ENCODE results near the gene GLOD5. TPM values are rescaled to one million over a fixed set of nuclear protein-coding genes. Genes with fewer than 3 reads are reported as not detected.

The GLOD5 gene
- total and polyA plus RNA-seq, 2 experiments from 2014 or later = 2.4 TPM; not detected in 1

DNA sequence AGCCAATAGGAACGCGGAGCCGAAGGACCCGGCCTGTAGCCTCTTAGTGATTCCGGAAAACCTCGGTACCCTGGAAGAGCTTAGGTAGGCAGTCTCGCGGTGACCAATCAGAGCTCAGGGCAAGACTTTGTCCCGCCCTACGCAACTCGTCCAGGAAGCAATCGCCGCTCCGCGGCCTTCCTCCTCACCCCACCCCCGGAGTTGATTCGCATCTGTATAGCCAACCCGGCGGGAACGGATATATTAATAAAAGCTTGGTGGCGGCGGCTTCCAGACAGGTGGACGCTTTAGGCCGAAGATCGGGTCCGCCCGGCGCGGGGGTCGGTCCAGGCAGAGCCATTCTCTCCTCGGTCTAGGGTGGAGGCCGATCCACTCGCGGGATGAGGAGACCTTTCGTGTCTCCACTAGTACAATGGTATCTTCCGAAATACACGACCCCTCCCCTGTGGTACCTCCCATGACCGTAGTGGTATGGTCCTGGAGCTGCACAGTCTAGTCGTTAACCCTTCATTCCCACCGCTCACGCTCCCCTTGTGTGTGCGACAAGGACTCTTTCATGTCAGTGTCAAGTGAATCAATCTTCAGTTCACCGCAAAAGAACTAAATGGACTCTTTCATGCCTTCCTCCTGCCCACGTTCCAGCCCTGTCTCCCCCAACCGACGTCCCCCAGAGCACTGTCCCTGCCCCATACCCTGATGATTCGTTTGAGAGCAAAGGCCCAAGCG is 24.2 kb upstream of the GLOD5 start:
- Histone ChIP-seq H3K4me1 (ENCODE audit: insufficient read depth) (no peaks in the 10 kb centered on the region), H3K36me3 (replicated peaks; ENCODE audit: insufficient read depth, low read depth) (no peaks in the 10 kb centered on the region), H3K9me3 (ENCODE audit: low read depth) (no peaks in the 10 kb centered on the region), H3K4me2 (peak overlapping the region; percentile 74), H3K27me3 (no peaks in the 10 kb centered on the region), H2AFZ (peak overlapping the region; percentile 54), H4K20me1 (ENCODE audit: insufficient read depth, poor library complexity, severe bottlenecking) (no peaks in the 10 kb centered on the region), H3K9me2 (replicated peaks; ENCODE audit: insufficient read depth) (no peaks in the 10 kb centered on the region), H3K27ac (peak overlapping the region; percentile 97), H3K4me3 (peak overlapping the region; percentile 25), H3K79me2 (no peaks in the 10 kb centered on the region)
- peak; percentile 94 for DNase-seq (ENCODE audit: low spot score)
- TF ChIP-seq EZH2 (IDR thresholded peaks at IDR 0.05; ENCODE audit: borderline replicate concordance) (no peak), EZH2phosphoT487 (IDR thresholded peaks at IDR 0.05; ENCODE audit: low read depth, severe bottlenecking, unreplicated experiment) (no peak)
- TF ChIP-seq, protein P1, sequence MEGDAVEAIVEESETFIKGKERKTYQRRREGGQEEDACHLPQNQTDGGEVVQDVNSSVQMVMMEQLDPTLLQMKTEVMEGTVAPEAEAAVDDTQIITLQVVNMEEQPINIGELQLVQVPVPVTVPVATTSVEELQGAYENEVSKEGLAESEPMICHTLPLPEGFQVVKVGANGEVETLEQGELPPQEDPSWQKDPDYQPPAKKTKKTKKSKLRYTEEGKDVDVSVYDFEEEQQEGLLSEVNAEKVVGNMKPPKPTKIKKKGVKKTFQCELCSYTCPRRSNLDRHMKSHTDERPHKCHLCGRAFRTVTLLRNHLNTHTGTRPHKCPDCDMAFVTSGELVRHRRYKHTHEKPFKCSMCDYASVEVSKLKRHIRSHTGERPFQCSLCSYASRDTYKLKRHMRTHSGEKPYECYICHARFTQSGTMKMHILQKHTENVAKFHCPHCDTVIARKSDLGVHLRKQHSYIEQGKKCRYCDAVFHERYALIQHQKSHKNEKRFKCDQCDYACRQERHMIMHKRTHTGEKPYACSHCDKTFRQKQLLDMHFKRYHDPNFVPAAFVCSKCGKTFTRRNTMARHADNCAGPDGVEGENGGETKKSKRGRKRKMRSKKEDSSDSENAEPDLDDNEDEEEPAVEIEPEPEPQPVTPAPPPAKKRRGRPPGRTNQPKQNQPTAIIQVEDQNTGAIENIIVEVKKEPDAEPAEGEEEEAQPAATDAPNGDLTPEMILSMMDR (IDR thresholded peaks at IDR 0.05; ENCODE audit: poor library complexity) = no peak
- 40% methylated on average over 48 of the region's 48 CpGs for WGBS (ENCODE audit: low lambda C conversion rate, missing lambda C conversion rate)

DNA sequence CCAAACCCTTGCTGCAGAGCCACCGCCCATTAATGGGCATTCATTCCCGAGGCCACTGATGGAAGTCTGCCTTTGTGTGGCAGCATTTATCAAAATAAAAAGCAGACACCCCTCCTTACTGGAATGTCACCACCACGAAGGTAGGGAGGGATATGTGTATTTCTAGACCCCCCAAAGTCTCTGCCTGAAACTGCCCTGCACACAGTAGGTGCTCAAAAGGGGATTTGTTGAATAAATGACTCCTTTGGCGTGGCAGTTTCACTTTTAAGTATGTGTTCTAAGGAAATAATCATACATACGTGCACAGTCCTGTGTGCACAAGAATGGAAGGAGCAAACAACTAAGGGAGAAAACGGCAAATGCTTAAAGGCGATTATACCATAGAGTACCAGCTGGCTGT is 23.6 kb upstream of the GLOD5 start:
- no peaks in the 10 kb centered on the region for H3K36me3 ChIP-seq (replicated peaks; ENCODE audit: insufficient read depth, low read depth)
- H4K20me1 ChIP-seq (ENCODE audit: insufficient read depth, poor library complexity, severe bottlenecking) = no peaks in the 10 kb centered on the region
- H2AFZ ChIP-seq = peak overlapping the region; percentile 54
- H3K4me3 ChIP-seq = peak overlapping the region; percentile 25
- WGBS (ENCODE audit: low lambda C conversion rate, missing lambda C conversion rate) = 60% methylated on average over 7 of the region's 7 CpGs
- H3K9me2 ChIP-seq (replicated peaks; ENCODE audit: insufficient read depth) = no peaks in the 10 kb centered on the region
- DNase-seq (ENCODE audit: low spot score) = no peak
- H3K79me2 ChIP-seq = no peaks in the 10 kb centered on the region
- no peaks in the 10 kb centered on the region for H3K27me3 ChIP-seq
- peak overlapping the region; percentile 97 for H3K27ac ChIP-seq
- H3K9me3 ChIP-seq (ENCODE audit: low read depth) = no peaks in the 10 kb centered on the region
- TF ChIP-seq, protein P1 (IDR thresholded peaks at IDR 0.05; ENCODE audit: poor library complexity) = no peak
- TF ChIP-seq EZH2 (IDR thresholded peaks at IDR 0.05; ENCODE audit: borderline replicate concordance) = no peak
- H3K4me1 ChIP-seq (ENCODE audit: insufficient read depth) = no peaks in the 10 kb centered on the region
- peak overlapping the region; percentile 74 for H3K4me2 ChIP-seq

DNA sequence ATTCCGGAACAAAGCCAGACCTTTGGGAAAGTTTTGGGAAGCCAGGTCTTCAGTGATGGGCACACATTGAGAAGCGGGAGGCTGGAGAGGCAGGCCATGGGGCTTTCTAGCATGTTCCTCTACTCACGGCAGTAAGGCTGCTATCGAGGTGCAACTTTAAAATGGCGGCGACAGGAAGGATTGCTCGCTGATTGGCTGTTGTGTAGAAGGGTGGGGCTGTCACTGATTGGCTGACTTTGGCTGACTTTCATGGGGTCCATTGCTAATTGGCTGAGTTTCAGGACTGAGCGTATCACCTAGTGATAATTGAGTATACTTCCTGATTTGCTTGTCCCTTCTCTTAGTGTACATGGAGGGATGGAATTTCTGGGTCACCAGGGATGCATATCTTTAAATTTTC is 19.7 kb upstream of the GLOD5 start:
- no peak overlapping the region for H3K4me2 ChIP-seq
- no peak overlapping the region for H3K27ac ChIP-seq
- H3K9me3 ChIP-seq (ENCODE audit: low read depth) = no peaks in the 10 kb centered on the region
- H3K27me3 ChIP-seq = no peaks in the 10 kb centered on the region
- no peaks in the 10 kb centered on the region for H3K36me3 ChIP-seq (replicated peaks; ENCODE audit: insufficient read depth, low read depth)
- no peaks in the 10 kb centered on the region for H3K4me1 ChIP-seq (ENCODE audit: insufficient read depth)
- TF ChIP-seq, protein P1 (IDR thresholded peaks at IDR 0.05; ENCODE audit: poor library complexity) = no peak
- TF ChIP-seq EZH2phosphoT487 (IDR thresholded peaks at IDR 0.05; ENCODE audit: low read depth, severe bottlenecking, unreplicated experiment) (no peak), EZH2 (IDR thresholded peaks at IDR 0.05; ENCODE audit: borderline replicate concordance) (no peak)
- WGBS (ENCODE audit: low lambda C conversion rate, missing lambda C conversion rate) = 92% methylated on average over 8 of the region's 8 CpGs
- no peak for DNase-seq (ENCODE audit: low spot score)
- no peaks in the 10 kb centered on the region for H4K20me1 ChIP-seq (ENCODE audit: insufficient read depth, poor library complexity, severe bottlenecking)
- no peak overlapping the region for H3K4me3 ChIP-seq
- H3K9me2 ChIP-seq (replicated peaks; ENCODE audit: insufficient read depth) = no peaks in the 10 kb centered on the region
- H2AFZ ChIP-seq = no peak overlapping the region
- H3K79me2 ChIP-seq = no peaks in the 10 kb centered on the region

All from hepatocyte (in vitro differentiated cells).